ENCODE measurements around the gene MYH11.
"Not testable (repeated sequence)": the region's sequence is repeated elsewhere in the genome, so short reads cannot be mapped to it uniquely, and the experiment has no call there.

Gene MYH11

DNA sequence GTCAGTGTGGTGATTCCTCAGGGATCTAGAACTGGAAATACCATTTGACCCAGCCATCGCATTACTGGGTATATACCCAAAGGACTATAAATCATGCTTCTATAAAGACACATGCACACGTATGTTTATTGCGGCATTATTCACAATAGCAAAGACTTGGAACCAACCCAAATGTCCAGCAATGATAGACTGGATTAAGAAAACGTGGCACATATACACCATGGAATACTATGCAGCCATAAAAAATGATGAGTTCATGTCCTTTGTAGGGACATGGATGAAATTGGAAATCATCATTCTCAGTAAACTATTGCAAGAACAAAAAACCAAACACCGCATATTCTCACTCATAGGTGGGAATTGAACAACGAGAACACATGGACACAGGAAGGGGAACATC, 201.3 kb downstream of the MYH11 start:
- DNase-seq: not testable (repeated sequence)

DNA sequence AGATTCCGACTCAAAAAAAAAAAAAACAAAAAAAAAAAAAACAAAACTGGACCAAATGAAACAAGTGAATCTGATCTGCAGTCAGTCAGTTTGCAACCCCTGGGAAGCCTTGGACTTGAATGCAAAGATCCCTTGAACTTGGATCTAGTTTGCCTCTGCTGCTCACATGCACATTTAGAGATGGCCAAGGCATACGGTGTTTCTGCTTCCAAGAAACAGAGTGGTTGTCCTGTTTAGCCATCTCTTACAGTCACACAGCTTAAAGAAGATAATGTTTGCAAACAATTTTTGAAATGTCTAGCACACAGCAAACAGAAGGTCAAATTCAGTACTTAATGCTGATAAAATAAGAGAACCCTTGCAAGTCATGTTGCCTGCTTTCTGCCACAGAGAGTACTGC, 202.2 kb downstream of the MYH11 start:
- DNase-seq: no peak

DNA sequence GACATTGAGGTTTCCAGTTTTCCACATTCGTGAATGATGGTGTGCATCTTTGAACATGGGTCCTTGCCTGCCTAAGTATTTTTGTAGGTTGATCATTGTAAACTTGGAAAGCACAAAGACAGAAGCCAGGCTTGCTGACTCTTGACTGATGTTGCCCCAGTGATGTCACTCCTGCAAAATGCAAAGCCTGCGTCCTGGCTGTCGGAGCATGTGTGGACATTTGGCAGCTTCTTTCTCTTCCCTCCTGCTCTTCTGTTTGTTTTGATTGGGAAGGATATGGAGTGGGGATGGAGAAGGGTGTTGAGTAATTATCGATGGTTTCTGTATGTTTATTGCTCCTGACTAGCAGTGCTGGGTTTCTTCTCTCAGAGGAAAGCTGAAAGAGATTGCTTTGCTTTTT, 203.6 kb downstream of the MYH11 start:
- DNase-seq: peak; percentile 15
